Measurements from ENCODE around the gene VASN. TPM values are rescaled to one million over a fixed set of nuclear protein-coding genes. Genes with fewer than 3 reads are reported as not detected.
A peak's percentile ranks its signal among the peaks of the same experiment; 100 is the strongest.

Gene VASN
- total and polyA plus RNA-seq, 8 donors = 3.7 to 25.6 (median 10.9) TPM

DNA sequence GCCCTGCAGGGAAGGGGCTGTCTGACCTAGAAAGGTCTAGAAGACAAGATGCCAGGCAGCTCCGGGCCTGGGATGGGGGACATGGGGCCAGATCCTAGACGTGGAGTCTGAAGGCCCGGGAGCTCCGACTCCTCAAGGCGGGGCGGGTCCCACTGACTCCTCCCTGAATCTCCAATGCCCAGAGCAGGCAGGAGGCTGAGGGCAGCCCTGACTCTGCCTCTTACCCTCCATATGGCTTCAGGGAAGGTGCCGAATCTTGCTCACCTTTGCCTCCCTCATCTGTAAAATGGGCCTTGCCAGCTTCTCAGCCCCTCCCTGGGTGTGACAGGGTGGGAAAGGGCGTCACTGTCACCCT lies 14.8 kb downstream of the VASN start:
- H3K27ac ChIP-seq = peak overlapping the region in 3 of 5 donors; percentile 20 to 39 (median 29)
- TF ChIP-seq POLR2A (IDR thresholded peaks at IDR 0.05) (no peak), POLR2AphosphoS5 (IDR thresholded peaks at IDR 0.05) (no peak), EP300 (IDR thresholded peaks at IDR 0.05) (no peak)
- TF ChIP-seq, protein P1, sequence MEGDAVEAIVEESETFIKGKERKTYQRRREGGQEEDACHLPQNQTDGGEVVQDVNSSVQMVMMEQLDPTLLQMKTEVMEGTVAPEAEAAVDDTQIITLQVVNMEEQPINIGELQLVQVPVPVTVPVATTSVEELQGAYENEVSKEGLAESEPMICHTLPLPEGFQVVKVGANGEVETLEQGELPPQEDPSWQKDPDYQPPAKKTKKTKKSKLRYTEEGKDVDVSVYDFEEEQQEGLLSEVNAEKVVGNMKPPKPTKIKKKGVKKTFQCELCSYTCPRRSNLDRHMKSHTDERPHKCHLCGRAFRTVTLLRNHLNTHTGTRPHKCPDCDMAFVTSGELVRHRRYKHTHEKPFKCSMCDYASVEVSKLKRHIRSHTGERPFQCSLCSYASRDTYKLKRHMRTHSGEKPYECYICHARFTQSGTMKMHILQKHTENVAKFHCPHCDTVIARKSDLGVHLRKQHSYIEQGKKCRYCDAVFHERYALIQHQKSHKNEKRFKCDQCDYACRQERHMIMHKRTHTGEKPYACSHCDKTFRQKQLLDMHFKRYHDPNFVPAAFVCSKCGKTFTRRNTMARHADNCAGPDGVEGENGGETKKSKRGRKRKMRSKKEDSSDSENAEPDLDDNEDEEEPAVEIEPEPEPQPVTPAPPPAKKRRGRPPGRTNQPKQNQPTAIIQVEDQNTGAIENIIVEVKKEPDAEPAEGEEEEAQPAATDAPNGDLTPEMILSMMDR (IDR thresholded peaks at IDR 0.05) = no peak
- no peak for DNase-seq
- H3K9me3 ChIP-seq = no peaks in the 10 kb centered on the region
- H3K27me3 ChIP-seq = no peaks in the 10 kb centered on the region
- H3K4me3 ChIP-seq = no peak overlapping the region
- H3K4me1 ChIP-seq = peaks cover 0 to 34% (median 7%) of the 10 kb centered on the region in 4 donors
- intact Hi-C loops (cut with DNase I; ENCODE audit: low total_unique reads) = no loop called here
- WGBS, 5 donors = 47 to 68% (median 49%) methylated on average over 6 to 8 of the region's 8 CpGs
- peaks cover 26 to 100% (median 93%) of the 10 kb centered on the region in 4 donors for H3K36me3 ChIP-seq

DNA sequence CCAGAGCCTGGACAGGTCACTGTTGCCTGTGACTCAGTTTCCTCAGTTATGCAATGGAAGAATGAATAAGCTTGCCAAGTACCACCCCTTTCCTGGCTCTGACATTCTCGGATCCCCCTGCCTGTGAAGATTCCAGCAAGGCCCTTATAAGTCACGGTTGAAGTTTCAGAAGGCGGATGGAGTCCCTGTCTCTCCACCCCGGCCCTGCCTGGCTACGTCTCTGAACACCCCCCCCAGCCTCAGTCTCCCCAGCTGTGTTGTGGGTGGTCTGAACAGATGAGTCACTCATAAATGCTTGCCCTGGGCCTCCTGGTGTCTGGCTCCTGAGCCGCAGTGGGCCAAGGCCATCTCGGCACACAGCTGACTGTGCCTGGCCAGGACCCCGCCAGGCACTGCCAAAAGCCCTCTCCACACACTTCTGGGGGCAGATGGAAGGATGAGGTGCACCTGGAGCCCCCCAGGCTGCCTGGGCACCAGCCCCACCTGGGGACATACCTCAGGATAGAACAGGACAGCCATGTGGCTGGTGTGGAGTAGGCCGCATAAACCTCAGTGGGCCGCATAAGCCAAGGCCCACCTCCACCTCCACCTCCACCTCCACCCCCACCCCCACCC lies 15.4 kb downstream of the VASN start:
- 75 to 86% (median 76%) methylated on average over 8 to 10 of the region's 10 CpGs for WGBS, 5 donors
- intact Hi-C loops (cut with DNase I; ENCODE audit: low total_unique reads) = no loop called here
- H3K36me3 ChIP-seq = peaks cover 19 to 100% (median 86%) of the 10 kb centered on the region in 4 donors
- H3K9me3 ChIP-seq = no peaks in the 10 kb centered on the region
- peak overlapping the region in 4 of 5 donors; percentile 14 to 39 (median 25) for H3K27ac ChIP-seq
- peaks cover 2 to 34% (median 11%) of the 10 kb centered on the region in 4 donors for H3K4me1 ChIP-seq
- no peak overlapping the region for H3K4me3 ChIP-seq
- TF ChIP-seq, protein P1 (IDR thresholded peaks at IDR 0.05) = no peak
- TF ChIP-seq EP300 (IDR thresholded peaks at IDR 0.05) = no peak
- TF ChIP-seq POLR2AphosphoS5 (IDR thresholded peaks at IDR 0.05) = no peak
- no peak for TF ChIP-seq POLR2A (IDR thresholded peaks at IDR 0.05)
- H3K27me3 ChIP-seq = no peaks in the 10 kb centered on the region
- no peak for DNase-seq

DNA sequence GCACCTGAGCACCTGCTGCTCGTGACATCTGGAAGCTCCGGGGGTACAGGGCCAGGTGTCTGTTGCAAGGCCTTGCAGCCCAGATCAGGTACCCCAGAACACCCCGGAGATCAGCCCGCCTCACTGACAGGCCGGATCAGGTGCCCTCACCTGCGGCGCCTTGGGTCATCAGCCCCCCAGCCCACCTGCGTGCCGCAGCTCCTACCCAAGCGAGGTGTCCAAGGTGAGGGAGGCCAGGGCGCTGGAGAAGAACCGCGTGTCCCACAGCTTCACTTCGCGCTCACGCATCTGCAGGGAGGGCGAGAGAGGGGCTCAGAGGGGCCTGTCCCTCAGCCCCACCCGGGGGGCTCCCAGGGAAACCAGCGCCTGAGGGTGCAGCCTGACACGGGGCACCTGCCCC lies 16.1 kb downstream of the VASN start:
- peaks cover 10 to 39% (median 18%) of the 10 kb centered on the region in 4 donors for H3K4me1 ChIP-seq
- H3K4me3 ChIP-seq = no peak overlapping the region
- peak overlapping the region in 4 of 5 donors; percentile 7 to 39 (median 20) for H3K27ac ChIP-seq
- intact Hi-C loops (cut with DNase I; ENCODE audit: low total_unique reads) = no loop called here
- H3K36me3 ChIP-seq = peaks cover 12 to 99% (median 79%) of the 10 kb centered on the region in 4 donors
- H3K27me3 ChIP-seq = no peaks in the 10 kb centered on the region
- WGBS, 5 donors = 91 to 95% (median 94%) methylated on average over 14 to 20 of the region's 20 CpGs
- no peaks in the 10 kb centered on the region for H3K9me3 ChIP-seq
- DNase-seq = no peak
- TF ChIP-seq, protein P1 (IDR thresholded peaks at IDR 0.05) = no peak
- TF ChIP-seq EP300 (IDR thresholded peaks at IDR 0.05) (no peak), POLR2AphosphoS5 (IDR thresholded peaks at IDR 0.05) (no peak), POLR2A (IDR thresholded peaks at IDR 0.05) (no peak)

DNA sequence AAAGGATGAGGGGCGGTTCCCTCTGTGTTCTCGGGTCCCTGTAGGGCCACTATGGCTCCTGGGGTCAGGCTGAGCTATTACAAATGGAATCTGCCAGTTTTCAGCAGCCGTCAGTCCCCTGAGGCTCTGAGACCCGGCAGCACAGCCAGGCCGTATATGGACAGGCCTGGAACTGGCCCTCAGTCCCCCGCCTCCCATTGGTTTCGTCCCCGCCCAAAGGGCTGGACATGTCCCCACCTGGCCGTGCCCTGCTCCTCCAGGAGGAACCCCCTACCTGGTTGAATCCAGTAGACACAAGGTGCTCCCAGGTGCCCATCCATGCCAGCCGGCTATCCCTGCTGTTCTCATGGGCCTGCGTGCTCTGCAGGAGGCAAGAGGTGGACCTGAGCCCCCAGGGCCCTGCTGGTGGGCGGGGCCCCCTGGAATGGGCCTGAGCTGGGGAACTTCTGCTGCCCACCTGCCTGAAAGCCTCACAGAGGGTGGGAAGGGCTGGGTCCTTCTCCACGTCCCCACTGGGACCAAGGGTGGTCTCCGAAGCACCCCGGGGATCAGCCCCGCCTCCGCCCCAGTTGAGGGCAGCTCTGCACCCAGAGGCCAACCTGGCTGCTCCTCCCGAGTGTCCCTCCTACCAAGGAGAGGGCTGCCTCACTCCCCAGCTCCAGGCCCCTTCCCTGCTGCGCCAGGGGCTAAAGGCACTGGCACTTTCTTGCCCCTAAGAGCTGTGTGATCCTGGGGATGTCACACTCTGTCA lies 16.8 kb downstream of the VASN start:
- DNase-seq = no peak
- intact Hi-C loops (cut with DNase I; ENCODE audit: low total_unique reads) = no loop called here
- peaks cover 10 to 94% (median 73%) of the 10 kb centered on the region in 4 donors for H3K36me3 ChIP-seq
- H3K4me1 ChIP-seq = peaks cover 16 to 46% (median 25%) of the 10 kb centered on the region in 4 donors
- peak overlapping the region in 4 of 5 donors; percentile 6 to 55 (median 44) for H3K27ac ChIP-seq
- TF ChIP-seq EP300 (IDR thresholded peaks at IDR 0.05) = no peak
- TF ChIP-seq POLR2A (IDR thresholded peaks at IDR 0.05) = no peak
- TF ChIP-seq POLR2AphosphoS5 (IDR thresholded peaks at IDR 0.05) = no peak
- TF ChIP-seq, protein P1 (IDR thresholded peaks at IDR 0.05) = no peak
- no peaks in the 10 kb centered on the region for H3K9me3 ChIP-seq
- WGBS, 5 donors = 76 to 90% (median 83%) methylated on average over 10 to 19 of the region's 19 CpGs
- H3K27me3 ChIP-seq = no peaks in the 10 kb centered on the region
- no peak overlapping the region for H3K4me3 ChIP-seq
